Liver (tissue), 9 donors: ENCODE measurements around the gene UFD1. TPM values are rescaled to one million over a fixed set of nuclear protein-coding genes. Genes with fewer than 3 reads are reported as not detected.

Experiments used
- DNase-seq: peaks from one replicate; pipeline ENCODE4 v3.0.0-alpha.2; 2017; ENCODE audit warnings: low spot score
- H3K27ac ChIP-seq, 2 donors: one replicate each; pipeline ENCODE4 v1.7.0; 2013; ENCODE audit warnings: inconsistent platforms in 2 of 2, low read length in 2 of 2, control low read depth in 1 of 2, low read depth in 1 of 2, mild to moderate bottlenecking in 1 of 2
- H3K27me3 ChIP-seq, 4 donors: one replicate each; pipeline versions ENCODE4 v1.6.1 to v1.7.0; 2013; ENCODE audit warnings: low read length in 3 of 4, inconsistent platforms in 1 of 4, mild to moderate bottlenecking in 1 of 4, moderate library complexity in 1 of 4; ENCODE audit not compliant: control insufficient read depth in 4 of 4, insufficient read depth in 4 of 4
- H3K36me3 ChIP-seq, 4 donors: one replicate each; pipeline versions ENCODE4 v1.6.1 to v1.7.0; 2013; ENCODE audit warnings: low read length in 3 of 4, mild to moderate bottlenecking in 3 of 4, low read depth in 1 of 4, moderate library complexity in 1 of 4; ENCODE audit not compliant: control insufficient read depth in 4 of 4, insufficient read depth in 3 of 4
- H3K4me1 ChIP-seq, 4 donors: one replicate each; pipeline versions ENCODE4 v1.6.1 to v1.7.0; 2013; ENCODE audit warnings: low read length in 3 of 4, mild to moderate bottlenecking in 3 of 4, moderate library complexity in 1 of 4; ENCODE audit not compliant: control insufficient read depth in 4 of 4, insufficient read depth in 4 of 4
- H3K4me3 ChIP-seq, 3 donors: one replicate each; pipeline versions ENCODE4 v1.6.1 to v1.7.0; 2013; ENCODE audit warnings: low read length in 3 of 3, control low read depth in 1 of 3, low read depth in 1 of 3, mild to moderate bottlenecking in 1 of 3
- H3K9ac ChIP-seq, 2 donors: one replicate each; pipeline ENCODE4 v1.7.0; 2013; ENCODE audit warnings: low read length in 2 of 2, mild to moderate bottlenecking in 2 of 2, moderate library complexity in 2 of 2, control low read depth in 1 of 2, low read depth in 1 of 2
- H3K9me3 ChIP-seq, 4 donors: one replicate each; pipeline versions ENCODE4 v1.6.1 to v1.7.0; 2013; ENCODE audit warnings: low read length in 3 of 4; ENCODE audit not compliant: control insufficient read depth in 4 of 4
- ATF3 ChIP-seq: IDR thresholded peaks from 2 replicates; pipeline ENCODE4 v1.6.1; 2016; ENCODE audit warnings: antibody characterized with exemption
- EGR1 ChIP-seq, 2 donors: IDR thresholded peaks; 2 replicates each; pipeline ENCODE4 v1.6.1; 2016 to 2018; ENCODE audit warnings: antibody characterized with exemption in 2 of 2, low read depth in 2 of 2
- FOXA1 ChIP-seq: IDR thresholded peaks from 2 replicates; pipeline ENCODE4 v1.6.1; 2016; ENCODE audit warnings: antibody characterized with exemption
- FOXA2 ChIP-seq: IDR thresholded peaks from 2 replicates; pipeline ENCODE4 v1.6.1; 2016; ENCODE audit warnings: antibody characterized with exemption
- GABPA ChIP-seq, 2 donors: IDR thresholded peaks in 1 of 2; conservative IDR thresholded peaks in 1 of 2; 2 replicates each; pipeline ENCODE4 v1.6.1; 2016; ENCODE audit warnings: antibody characterized with exemption in 2 of 2, mild to moderate bottlenecking in 1 of 2, moderate library complexity in 1 of 2
- HNF4A ChIP-seq, 2 donors: conservative IDR thresholded peaks; 2 replicates each; pipeline ENCODE4 v1.6.1; 2016; ENCODE audit warnings: antibody characterized with exemption in 2 of 2, mild to moderate bottlenecking in 2 of 2
- HNF4G ChIP-seq: IDR thresholded peaks from 2 replicates; pipeline ENCODE4 v1.6.1; 2016; ENCODE audit warnings: antibody characterized with exemption
- JUND ChIP-seq, 2 donors: IDR thresholded peaks; 2 replicates each; pipeline ENCODE4 v1.6.1; 2016; ENCODE audit warnings: antibody characterized with exemption in 2 of 2
- MAX ChIP-seq: IDR thresholded peaks from 2 replicates; pipeline ENCODE4 v1.6.1; 2016; ENCODE audit warnings: antibody characterized with exemption
- NR2F2 ChIP-seq: IDR thresholded peaks from 2 replicates; pipeline ENCODE4 v1.6.1; 2016; ENCODE audit warnings: antibody characterized with exemption
- REST ChIP-seq: IDR thresholded peaks from 2 replicates; pipeline ENCODE4 v1.6.1; 2016; ENCODE audit warnings: antibody characterized with exemption, mild to moderate bottlenecking
- RXRA ChIP-seq, 2 donors: IDR thresholded peaks; 2 replicates each; pipeline ENCODE4 v1.6.1; 2017 to 2018; ENCODE audit warnings: antibody characterized with exemption in 2 of 2, mild to moderate bottlenecking in 1 of 2
- SP1 ChIP-seq: IDR thresholded peaks from 2 replicates; pipeline ENCODE4 v1.6.1; 2018; ENCODE audit warnings: antibody characterized with exemption, mild to moderate bottlenecking
- TAF1 ChIP-seq: conservative IDR thresholded peaks from 2 replicates; pipeline ENCODE4 v1.6.1; 2016; ENCODE audit warnings: antibody characterized with exemption, mild to moderate bottlenecking
- YY1 ChIP-seq: IDR thresholded peaks from 2 replicates; pipeline ENCODE4 v1.6.1; 2016; ENCODE audit warnings: antibody characterized with exemption, mild to moderate bottlenecking
- WGBS: extraction: QIAGEN DNeasy Blood & Tissue Kit; methylation state at CpG from one replicate; pipeline ENCODE4 v1.1.7; 2013; 5-methylcytosine and 5-hydroxymethylcytosine counted together
- polyA plus RNA-seq, 2 donors: library from polyadenylated mRNA; stranded (reverse) in 1 of 2; unstranded in 1 of 2; fragments of 200-250 nt in 1 of 2; fragments of >200 nt in 1 of 2; fragmentation: Nextera tagmentation in 1 of 2; extraction: Ambion mirVana in 1 of 2; gene quantifications; one replicate each; pipeline versions ENCODE4 v1.2.1 to v1.2.3, GENCODE V29; 2013 to 2015
- total RNA-seq, 2 donors: library from RNA; depleted of rRNA; stranded (reverse); fragments of >200 nt; gene quantifications; one replicate each; pipeline ENCODE4 v1.2.3, GENCODE V29; 2014
- TF ChIP-seq, protein P1 (sequence below): fragments of 150-350 bp; IDR thresholded peaks from 2 replicates; pipeline ENCODE4 v1.5.1; 2017; ENCODE audit warnings: improper control_type of control experiment, low read depth, low read length; ENCODE audit not compliant: missing input control
- TF ChIP-seq, protein P2 (sequence below): IDR thresholded peaks from 2 replicates; pipeline ENCODE4 v1.6.1; 2016; ENCODE audit warnings: antibody characterized with exemption
- donor health status: healthy.
- donor health status: healthy.
- donor health status: healthy.
- donor health status: healthy.
- donor health status: healthy.

UFD1 gene
- total and polyA plus RNA-seq, 4 donors, result 28.2 to 64.2 (median 54.6) TPM

DNA sequence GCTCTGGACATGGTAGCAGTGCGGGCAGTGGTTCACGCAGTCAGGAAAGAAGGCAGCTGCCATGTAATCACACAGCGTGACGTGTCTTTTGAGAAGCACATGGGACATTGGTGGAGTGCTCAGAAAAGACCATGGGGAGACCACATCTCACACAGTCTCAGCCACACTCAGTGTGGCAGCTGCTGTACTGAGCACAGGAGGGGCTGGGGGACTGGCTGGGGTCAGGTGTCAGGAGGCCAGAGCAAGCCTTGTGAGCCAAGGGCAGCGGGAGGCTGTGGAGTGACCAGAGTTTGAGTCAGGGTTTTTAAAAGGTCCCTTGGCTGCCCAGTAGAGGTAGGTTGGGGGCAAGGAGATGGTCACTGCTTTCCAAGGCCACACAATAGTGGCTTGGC lies 26.7 kb upstream of the UFD1 start:
- Histone ChIP-seq H3K27ac (no peak overlapping the region), H3K9me3 (no peaks in the 10 kb centered on the region), H3K36me3 (no peaks in the 10 kb centered on the region), H3K9ac (no peak overlapping the region), H3K27me3 (no peaks in the 10 kb centered on the region), H3K4me3 (no peak overlapping the region), H3K4me1 (no peaks in the 10 kb centered on the region)
- 97% methylated on average over 5 of the region's 5 CpGs for WGBS
- TF ChIP-seq REST (no peak), TAF1 (no peak), RXRA (IDR thresholded peaks at IDR 0.05) (no peak), SP1 (no peak), FOXA2 (no peak)
- TF ChIP-seq, protein P1, sequence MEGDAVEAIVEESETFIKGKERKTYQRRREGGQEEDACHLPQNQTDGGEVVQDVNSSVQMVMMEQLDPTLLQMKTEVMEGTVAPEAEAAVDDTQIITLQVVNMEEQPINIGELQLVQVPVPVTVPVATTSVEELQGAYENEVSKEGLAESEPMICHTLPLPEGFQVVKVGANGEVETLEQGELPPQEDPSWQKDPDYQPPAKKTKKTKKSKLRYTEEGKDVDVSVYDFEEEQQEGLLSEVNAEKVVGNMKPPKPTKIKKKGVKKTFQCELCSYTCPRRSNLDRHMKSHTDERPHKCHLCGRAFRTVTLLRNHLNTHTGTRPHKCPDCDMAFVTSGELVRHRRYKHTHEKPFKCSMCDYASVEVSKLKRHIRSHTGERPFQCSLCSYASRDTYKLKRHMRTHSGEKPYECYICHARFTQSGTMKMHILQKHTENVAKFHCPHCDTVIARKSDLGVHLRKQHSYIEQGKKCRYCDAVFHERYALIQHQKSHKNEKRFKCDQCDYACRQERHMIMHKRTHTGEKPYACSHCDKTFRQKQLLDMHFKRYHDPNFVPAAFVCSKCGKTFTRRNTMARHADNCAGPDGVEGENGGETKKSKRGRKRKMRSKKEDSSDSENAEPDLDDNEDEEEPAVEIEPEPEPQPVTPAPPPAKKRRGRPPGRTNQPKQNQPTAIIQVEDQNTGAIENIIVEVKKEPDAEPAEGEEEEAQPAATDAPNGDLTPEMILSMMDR, result no peak
- no peak for DNase-seq

DNA sequence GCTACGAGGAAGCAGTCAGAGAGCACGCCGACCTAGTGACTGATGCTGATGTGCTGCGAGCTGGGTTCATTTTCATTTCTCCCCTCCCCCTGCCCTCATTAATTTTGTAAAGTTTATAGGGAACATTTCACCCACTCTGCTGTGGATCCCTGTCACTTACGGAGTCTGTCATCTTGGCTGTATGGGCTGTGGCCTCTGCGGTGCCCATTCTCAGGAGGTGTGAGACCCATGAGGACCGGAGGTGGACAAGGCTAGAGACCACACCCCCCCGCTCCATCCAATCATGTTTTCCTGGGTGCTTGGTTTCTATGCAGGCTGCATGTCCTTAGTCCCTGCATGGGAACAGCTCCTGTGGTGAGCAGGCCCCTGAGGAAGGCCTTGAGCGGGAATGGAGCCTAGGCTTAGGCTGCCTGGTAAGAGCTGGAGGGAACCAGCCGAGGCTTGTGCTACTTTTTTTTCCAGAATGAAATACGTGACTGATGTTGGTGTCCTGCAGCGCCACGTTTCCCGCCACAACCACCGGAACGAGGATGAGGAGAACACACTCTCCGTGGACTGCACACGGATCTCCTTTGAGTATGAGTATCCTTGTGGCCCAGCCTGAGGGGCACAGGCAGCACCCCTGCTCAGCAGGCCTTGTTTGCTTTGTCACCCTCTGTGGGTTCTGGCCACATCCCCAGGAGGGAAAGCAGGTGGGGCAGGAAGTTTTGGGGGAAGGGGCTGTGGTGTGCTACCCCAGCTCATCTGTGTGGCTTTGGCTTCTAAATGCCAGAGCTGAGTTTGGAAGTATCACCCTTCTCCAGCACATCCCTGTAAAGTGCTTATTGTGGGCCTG lies 26.1 kb upstream of the UFD1 start:
- H3K4me3 ChIP-seq, result no peak overlapping the region
- H3K27me3 ChIP-seq, result no peaks in the 10 kb centered on the region
- no peak for DNase-seq
- H3K4me1 ChIP-seq, result no peaks in the 10 kb centered on the region
- WGBS, result 89% methylated on average over 18 of the region's 18 CpGs
- no peaks in the 10 kb centered on the region for H3K9me3 ChIP-seq
- H3K27ac ChIP-seq, result no peak overlapping the region
- no peaks in the 10 kb centered on the region for H3K36me3 ChIP-seq
- no peak overlapping the region for H3K9ac ChIP-seq
- no peak for TF ChIP-seq JUND (IDR thresholded peaks at IDR 0.05)
- no peak for TF ChIP-seq YY1
- TF ChIP-seq FOXA2, result no peak
- TF ChIP-seq GABPA (IDR thresholded peaks at IDR 0.05 in 1 of 2, conservative IDR thresholded peaks at IDR 0.05 in 1 of 2), result no peak
- TF ChIP-seq EGR1 (IDR thresholded peaks at IDR 0.05; ENCODE audit: low read depth in 2 of 2), result no peak
- TF ChIP-seq, protein P1, result no peak
- TF ChIP-seq RXRA (IDR thresholded peaks at IDR 0.05), result no peak
- no peak for TF ChIP-seq NR2F2
- TF ChIP-seq HNF4G, result no peak
- TF ChIP-seq REST, result no peak
- TF ChIP-seq FOXA1, result no peak
- TF ChIP-seq TAF1, result no peak
- TF ChIP-seq, protein P2, sequence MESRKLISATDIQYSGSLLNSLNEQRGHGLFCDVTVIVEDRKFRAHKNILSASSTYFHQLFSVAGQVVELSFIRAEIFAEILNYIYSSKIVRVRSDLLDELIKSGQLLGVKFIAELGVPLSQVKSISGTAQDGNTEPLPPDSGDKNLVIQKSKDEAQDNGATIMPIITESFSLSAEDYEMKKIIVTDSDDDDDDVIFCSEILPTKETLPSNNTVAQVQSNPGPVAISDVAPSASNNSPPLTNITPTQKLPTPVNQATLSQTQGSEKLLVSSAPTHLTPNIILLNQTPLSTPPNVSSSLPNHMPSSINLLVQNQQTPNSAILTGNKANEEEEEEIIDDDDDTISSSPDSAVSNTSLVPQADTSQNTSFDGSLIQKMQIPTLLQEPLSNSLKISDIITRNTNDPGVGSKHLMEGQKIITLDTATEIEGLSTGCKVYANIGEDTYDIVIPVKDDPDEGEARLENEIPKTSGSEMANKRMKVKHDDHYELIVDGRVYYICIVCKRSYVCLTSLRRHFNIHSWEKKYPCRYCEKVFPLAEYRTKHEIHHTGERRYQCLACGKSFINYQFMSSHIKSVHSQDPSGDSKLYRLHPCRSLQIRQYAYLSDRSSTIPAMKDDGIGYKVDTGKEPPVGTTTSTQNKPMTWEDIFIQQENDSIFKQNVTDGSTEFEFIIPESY, result no peak
- TF ChIP-seq MAX, result no peak
- no peak for TF ChIP-seq HNF4A (conservative IDR thresholded peaks at IDR 0.05)
- TF ChIP-seq ATF3, result no peak
- no peak for TF ChIP-seq SP1
